IMR-90 (cell line): ENCODE data around the gene NPAS3. TPM values are rescaled to one million over a fixed set of nuclear protein-coding genes. Genes with fewer than 3 reads are reported as not detected.

ENCODE experiments used
- ATAC-seq: fragments of 200-7000 bp; cut with Tn5 transposase; 2 replicates; pipeline ENCODE4 v1.9.1; 2020; ENCODE audit warnings: low read depth, mild to moderate bottlenecking, moderate library complexity
- BruUV-seq: library from RNA; stranded (reverse); fragments of 400-500 nt; replicated peaks from 2 replicates; lab custom pipeline; 2021; lab: Mats Ljungman, UMichigan
- CTCF ChIA-PET: fragments of 300-600 bp; formaldehyde crosslinking; extraction: SDS; loops from one replicate; lab custom pipeline; 2021; ENCODE audit warnings: antibody characterized with exemption; lab: Yijun Ruan, JAX
- POLR2A ChIA-PET: fragments of 300-600 bp; sonication (Branson Sonifier 250); formaldehyde crosslinking; loops from one replicate; lab custom pipeline; 2022; ENCODE audit warnings: antibody characterized with exemption; ENCODE audit not compliant: unreplicated experiment; lab: Charles Lee
- DNase-seq: peaks from one replicate; pipeline ENCODE4 v3.0.0; 2013
- H2AFZ ChIP-seq: replicated peaks from 2 replicates; pipeline ENCODE3; 2013; ENCODE audit warnings: low read length, mild to moderate bottlenecking; ENCODE audit not compliant: poor library complexity
- H2AK5ac ChIP-seq: 2 replicates; pipeline ENCODE4 v1.6.1; 2013; ENCODE audit warnings: low read depth, low read length, inconsistent platforms
- H2AK9ac ChIP-seq: replicated peaks from 2 replicates; pipeline ENCODE3; 2013; ENCODE audit warnings: mild to moderate bottlenecking, low read depth, low read length, moderate library complexity; ENCODE audit not compliant: poor library complexity
- H2BK120ac ChIP-seq: 2 replicates; pipeline ENCODE4 v1.6.1; 2013; ENCODE audit warnings: low read depth, low read length, inconsistent platforms
- H2BK15ac ChIP-seq: 3 replicates; pipeline ENCODE4 v1.6.1; 2013; ENCODE audit warnings: low read depth, low read length, inconsistent platforms
- H2BK20ac ChIP-seq: 2 replicates; pipeline ENCODE4 v1.6.1; 2013; ENCODE audit warnings: low read depth, mild to moderate bottlenecking, inconsistent platforms, low read length, moderate library complexity
- H2BK5ac ChIP-seq: 2 replicates; pipeline ENCODE4 v1.6.1; 2013; ENCODE audit warnings: mild to moderate bottlenecking, low read depth, low read length, inconsistent platforms; ENCODE audit not compliant: poor library complexity, severe bottlenecking
- H3K14ac ChIP-seq: replicated peaks from 2 replicates; pipeline ENCODE4 v1.6.1; 2013; ENCODE audit warnings: low read depth, low read length, inconsistent platforms
- H3K18ac ChIP-seq: 2 replicates; pipeline ENCODE4 v1.6.1; 2013; ENCODE audit warnings: low read depth, low read length, control low read depth
- H3K23ac ChIP-seq: 2 replicates; pipeline ENCODE4 v1.6.1; 2013; ENCODE audit warnings: low read depth, low read length, inconsistent platforms
- H3K27ac ChIP-seq: 2 replicates; pipeline ENCODE4 v1.5.1; 2013; ENCODE audit warnings: mild to moderate bottlenecking, control low read depth, low read length; ENCODE audit not compliant: insufficient read depth
- H3K27me3 ChIP-seq: 2 replicates; pipeline ENCODE4 v1.6.1; 2013; ENCODE audit warnings: low read length; ENCODE audit not compliant: control insufficient read depth, insufficient read depth
- H3K36me3 ChIP-seq: 2 replicates; pipeline ENCODE4 v1.6.1; 2013; ENCODE audit warnings: low read length, mixed read lengths; ENCODE audit not compliant: control insufficient read depth, insufficient read depth
- H3K4ac ChIP-seq: 2 replicates; pipeline ENCODE4 v1.6.1; 2013; ENCODE audit warnings: low read depth, low read length, inconsistent platforms
- H3K4me1 ChIP-seq: 2 replicates; pipeline ENCODE4 v1.6.1; 2013; ENCODE audit warnings: low read length, mixed read lengths; ENCODE audit not compliant: control insufficient read depth, insufficient read depth
- H3K4me2 ChIP-seq: 2 replicates; pipeline ENCODE4 v1.6.1; 2013; ENCODE audit warnings: low read depth, mild to moderate bottlenecking, control low read depth, low read length, moderate library complexity
- H3K4me3 ChIP-seq: 2 replicates; pipeline ENCODE4 v1.5.1; 2013; ENCODE audit warnings: low read depth, mild to moderate bottlenecking, control low read depth, low read length, moderate library complexity; ENCODE audit not compliant: insufficient read depth
- H3K56ac ChIP-seq: 2 replicates; pipeline ENCODE4 v1.6.1; 2013; ENCODE audit warnings: low read length, inconsistent platforms; ENCODE audit not compliant: insufficient read depth; ENCODE audit errors: extremely low read depth
- H3K79me1 ChIP-seq, 2 experiments: 2 replicates each; pipeline ENCODE4 v1.6.1; 2013; ENCODE audit warnings: low read length in 2 of 2, inconsistent platforms in 1 of 2, low read depth in 1 of 2
- H3K9ac ChIP-seq: 2 replicates; pipeline ENCODE4 v1.6.1; 2013; ENCODE audit warnings: low read depth, low read length, control low read depth
- H3K9me1 ChIP-seq: 2 replicates; pipeline ENCODE4 v1.6.1; 2013; ENCODE audit warnings: low read length, inconsistent platforms; ENCODE audit not compliant: insufficient read depth
- H3K9me3 ChIP-seq: 2 replicates; pipeline ENCODE4 v1.6.1; 2013; ENCODE audit warnings: low read length; ENCODE audit not compliant: control insufficient read depth, insufficient read depth
- H4K20me1 ChIP-seq: 2 replicates; pipeline ENCODE4 v1.6.1; 2013; ENCODE audit warnings: low read length, inconsistent platforms; ENCODE audit not compliant: insufficient read depth
- H4K5ac ChIP-seq: 2 replicates; pipeline ENCODE4 v1.6.1; 2013; ENCODE audit warnings: mild to moderate bottlenecking, low read depth, low read length, control low read depth
- H4K8ac ChIP-seq, 2 experiments: 2 replicates each; pipeline ENCODE4 v1.6.1; 2013; ENCODE audit warnings: low read depth in 2 of 2, low read length in 2 of 2, control low read depth in 1 of 2, inconsistent platforms in 1 of 2
- H4K91ac ChIP-seq: 2 replicates; pipeline ENCODE4 v1.6.1; 2013; ENCODE audit warnings: low read depth, low read length, inconsistent platforms; ENCODE audit not compliant: insufficient read depth
- BHLHE40 ChIP-seq: fragments of 150-350 bp; IDR thresholded peaks from 2 replicates; pipeline ENCODE4 v1.6.1; 2016; ENCODE audit warnings: mild to moderate bottlenecking, low read depth, low read length
- CEBPB ChIP-seq: IDR thresholded peaks from 2 replicates; pipeline ENCODE4 v1.6.1; 2012; ENCODE audit warnings: low read depth, low read length, improper control_type of control experiment
- CHD1 ChIP-seq: IDR thresholded peaks from 2 replicates; pipeline ENCODE4 v1.6.1; 2012; ENCODE audit warnings: low read depth, low read length, improper control_type of control experiment
- ELK1 ChIP-seq: fragments of 150-350 bp; IDR thresholded peaks from 2 replicates; pipeline ENCODE4 v1.6.1; 2016; ENCODE audit warnings: low read depth, mild to moderate bottlenecking, low read length, moderate library complexity, borderline replicate concordance
- FOS ChIP-seq: fragments of 150-350 bp; IDR thresholded peaks from 2 replicates; pipeline ENCODE4 v1.6.1; 2016; ENCODE audit warnings: low read depth, low read length
- MAFK ChIP-seq: IDR thresholded peaks from 2 replicates; pipeline ENCODE4 v1.6.1; 2012; ENCODE audit warnings: low read depth, low read length, improper control_type of control experiment
- MAZ ChIP-seq: IDR thresholded peaks from 2 replicates; pipeline ENCODE4 v1.6.1; 2012; ENCODE audit warnings: low read depth, mild to moderate bottlenecking, low read length, improper control_type of control experiment, moderate library complexity, borderline replicate concordance
- MXI1 ChIP-seq: IDR thresholded peaks from 2 replicates; pipeline ENCODE4 v1.6.1; 2012; ENCODE audit warnings: low read depth, mild to moderate bottlenecking, low read length, moderate library complexity, borderline replicate concordance
- NFE2L2 ChIP-seq: fragments of 150-350 bp; IDR thresholded peaks from 2 replicates; pipeline ENCODE4 v1.6.1; 2016; ENCODE audit warnings: low read depth, mild to moderate bottlenecking, low read length
- POLR2A ChIP-seq: IDR thresholded peaks from 2 replicates; pipeline ENCODE4 v1.6.1; 2012; ENCODE audit warnings: mild to moderate bottlenecking, low read depth, low read length
- RAD21 ChIP-seq: IDR thresholded peaks from 2 replicates; pipeline ENCODE4 v1.6.1; 2012; ENCODE audit warnings: low read length, improper control_type of control experiment
- RCOR1 ChIP-seq: IDR thresholded peaks from 2 replicates; pipeline ENCODE4 v1.6.1; 2012; ENCODE audit warnings: mild to moderate bottlenecking, low read length, improper control_type of control experiment; ENCODE audit not compliant: insufficient replicate concordance
- RFX5 ChIP-seq: IDR thresholded peaks from 2 replicates; pipeline ENCODE4 v1.8.0; 2012; ENCODE audit warnings: low read depth, mild to moderate bottlenecking, low read length, moderate library complexity
- SMC3 ChIP-seq: fragments of 150-350 bp; IDR thresholded peaks from 2 replicates; pipeline ENCODE4 v1.6.1; 2016; ENCODE audit warnings: low read depth, mild to moderate bottlenecking, antibody characterized with exemption, low read length, moderate library complexity
- dilution Hi-C: fragments of 300-500 bp; cut with HindIII; formaldehyde crosslinking; loops from one replicate; pipeline ENCODE4 v1.14.3; 2018; ENCODE audit warnings: low sequenced_read_pairs; ENCODE audit not compliant: unreplicated experiment
- in situ Hi-C: fragments of 300-500 bp; cut with MboI; formaldehyde crosslinking; loops from 3 replicates; pipeline ENCODE4 v1.14.3; 2019; ENCODE audit warnings: low sequenced_read_pairs, inconsistent platforms, mixed read lengths
- intact Hi-C: fragments of 100-400 bp; cut with micrococcal nuclease; formaldehyde crosslinking; loops from 2 replicates; pipeline ENCODE4 v1.10.0; 2022
- polyA plus RNA-seq, 3 experiments: library from polyadenylated mRNA; depleted of rRNA; stranded (reverse); fragments of >200 nt; gene quantifications; 2 replicates each; pipeline ENCODE4 v1.2.3, GENCODE V29; 2012; ENCODE audit warnings: low replicate concordance in 1 of 3
- total RNA-seq: library from RNA; depleted of rRNA; stranded (reverse); fragments of >200 nt; gene quantifications from 2 replicates; pipeline ENCODE4 v1.2.3, GENCODE V29; 2012
- TF ChIP-seq, protein P1 (sequence below): conservative IDR thresholded peaks from 2 replicates; pipeline ENCODE4 v1.5.1; 2012; ENCODE audit warnings: mild to moderate bottlenecking, low read depth, low read length, improper control_type of control experiment
- TF ChIP-seq, protein P2 (sequence below): fragments of 150-350 bp; IDR thresholded peaks from 2 replicates; pipeline ENCODE4 v1.6.1; 2017; ENCODE audit warnings: mild to moderate bottlenecking, antibody characterized with exemption, low read length, low read depth

NPAS3 gene
- total and polyA plus RNA-seq, 2 of the 4 experiments (the other 2 are of a cell fraction), result not detected

DNA sequence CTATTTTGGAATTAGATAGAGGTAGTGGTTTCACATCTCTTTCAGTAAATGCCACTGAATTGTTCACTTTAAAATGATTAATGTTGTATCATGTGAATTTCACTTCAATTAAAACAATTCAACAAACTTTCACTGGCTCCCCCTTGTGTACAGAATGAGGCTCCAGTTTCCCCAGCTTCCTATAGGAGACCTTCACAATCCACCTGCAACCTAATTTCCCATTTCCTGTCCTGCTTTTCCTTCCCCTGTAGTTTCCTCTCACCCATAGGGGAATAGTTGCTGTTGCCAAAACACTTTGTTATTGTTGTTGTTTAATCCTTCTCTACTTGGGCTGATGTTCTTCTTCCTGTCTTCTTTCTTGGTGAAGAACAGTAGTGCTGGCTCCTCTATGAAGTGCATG is 59.8 kb downstream of the NPAS3 start:
- Histone ChIP-seq H4K20me1 (no peaks in the 10 kb centered on the region), H3K14ac (no peak overlapping the region)
- peak; percentile 9 for DNase-seq

More for the DNA sequence above, 59.8 kb downstream of the NPAS3 start:
- no peak for ATAC-seq
- Histone ChIP-seq H3K4me2 (no peak overlapping the region), H2BK120ac (no peak overlapping the region), H4K5ac (no peak overlapping the region), H2AFZ (no peak overlapping the region), H3K4me1 (no peaks in the 10 kb centered on the region), H3K79me1 (no peaks in the 10 kb centered on the region), H3K9ac (no peak overlapping the region), H2AK9ac (no peak overlapping the region), H3K18ac (no peak overlapping the region), H2AK5ac (no peak overlapping the region), H3K36me3 (no peaks in the 10 kb centered on the region), H2BK5ac (no peak overlapping the region), H3K27me3 (no peaks in the 10 kb centered on the region), H3K4ac (no peak overlapping the region), H2BK15ac (no peak overlapping the region), H4K8ac (no peak overlapping the region), H4K91ac (no peak overlapping the region), H2BK20ac (no peak overlapping the region), H3K9me1 (no peaks in the 10 kb centered on the region), H3K4me3 (no peak overlapping the region), H3K56ac (no peak overlapping the region), H3K27ac (no peak overlapping the region), H3K23ac (no peak overlapping the region), H3K9me3 (no peaks in the 10 kb centered on the region)
- CTCF ChIA-PET, result no interaction called here
- intact Hi-C loops, result loop anchor here (1.0 kb wide), 2 partner anchors 410 to 422 kb away; no protein-coding TSS in a partner anchor
- dilution Hi-C loops, result no loop called here
- TF ChIP-seq ELK1 (no peak), CEBPB (no peak), RAD21 (peak; percentile 40; the same call in 1 of the 2 replicates), RFX5 (no peak), MAZ (no peak), MAFK (no peak), RCOR1 (no peak), BHLHE40 (no peak), CHD1 (no peak), FOS (no peak), POLR2A (no peak), MXI1 (no peak), NFE2L2 (no peak), SMC3 (peak; percentile 61)
- TF ChIP-seq, protein P1, sequence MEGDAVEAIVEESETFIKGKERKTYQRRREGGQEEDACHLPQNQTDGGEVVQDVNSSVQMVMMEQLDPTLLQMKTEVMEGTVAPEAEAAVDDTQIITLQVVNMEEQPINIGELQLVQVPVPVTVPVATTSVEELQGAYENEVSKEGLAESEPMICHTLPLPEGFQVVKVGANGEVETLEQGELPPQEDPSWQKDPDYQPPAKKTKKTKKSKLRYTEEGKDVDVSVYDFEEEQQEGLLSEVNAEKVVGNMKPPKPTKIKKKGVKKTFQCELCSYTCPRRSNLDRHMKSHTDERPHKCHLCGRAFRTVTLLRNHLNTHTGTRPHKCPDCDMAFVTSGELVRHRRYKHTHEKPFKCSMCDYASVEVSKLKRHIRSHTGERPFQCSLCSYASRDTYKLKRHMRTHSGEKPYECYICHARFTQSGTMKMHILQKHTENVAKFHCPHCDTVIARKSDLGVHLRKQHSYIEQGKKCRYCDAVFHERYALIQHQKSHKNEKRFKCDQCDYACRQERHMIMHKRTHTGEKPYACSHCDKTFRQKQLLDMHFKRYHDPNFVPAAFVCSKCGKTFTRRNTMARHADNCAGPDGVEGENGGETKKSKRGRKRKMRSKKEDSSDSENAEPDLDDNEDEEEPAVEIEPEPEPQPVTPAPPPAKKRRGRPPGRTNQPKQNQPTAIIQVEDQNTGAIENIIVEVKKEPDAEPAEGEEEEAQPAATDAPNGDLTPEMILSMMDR, result peak; percentile 55
- TF ChIP-seq, protein P2, sequence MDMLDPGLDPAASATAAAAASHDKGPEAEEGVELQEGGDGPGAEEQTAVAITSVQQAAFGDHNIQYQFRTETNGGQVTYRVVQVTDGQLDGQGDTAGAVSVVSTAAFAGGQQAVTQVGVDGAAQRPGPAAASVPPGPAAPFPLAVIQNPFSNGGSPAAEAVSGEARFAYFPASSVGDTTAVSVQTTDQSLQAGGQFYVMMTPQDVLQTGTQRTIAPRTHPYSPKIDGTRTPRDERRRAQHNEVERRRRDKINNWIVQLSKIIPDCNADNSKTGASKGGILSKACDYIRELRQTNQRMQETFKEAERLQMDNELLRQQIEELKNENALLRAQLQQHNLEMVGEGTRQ, result no peak
- in situ Hi-C loops, result no loop called here
- POLR2A ChIA-PET, result no interaction called here
- BruUV-seq, result no TSS peak
